Spinal cord (tissue), 10 donors: Measurements from ENCODE around the gene GRAP. TPM values are rescaled to one million over a fixed set of nuclear protein-coding genes. Genes with fewer than 3 reads are reported as not detected.

Experiments
- DNase-seq, 6 donors: peaks; one replicate each; pipeline versions ENCODE4 v3.0.0 to v3.0.0-alpha.2; 2013 to 2015; ENCODE audit warnings: low spot score in 6 of 6, low read depth in 4 of 6
- H3K27ac ChIP-seq: one replicate; pipeline ENCODE4 v1.5.1; 2013; ENCODE audit warnings: low read depth, low read length, control low read depth
- H3K27me3 ChIP-seq: one replicate; pipeline ENCODE4 v1.6.1; 2013; ENCODE audit warnings: low read length; ENCODE audit not compliant: control insufficient read depth, insufficient read depth
- H3K36me3 ChIP-seq: one replicate; pipeline ENCODE4 v1.6.1; 2013; ENCODE audit warnings: low read length; ENCODE audit not compliant: control insufficient read depth, insufficient read depth
- H3K4me1 ChIP-seq: one replicate; pipeline ENCODE4 v1.6.1; 2013; ENCODE audit warnings: low read length; ENCODE audit not compliant: control insufficient read depth, insufficient read depth
- H3K4me3 ChIP-seq: one replicate; pipeline ENCODE4 v1.5.1; 2013; ENCODE audit warnings: low read depth, low read length, control low read depth
- H3K9me3 ChIP-seq: one replicate; pipeline ENCODE4 v1.6.1; 2013; ENCODE audit warnings: low read length; ENCODE audit not compliant: control insufficient read depth, insufficient read depth
- WGBS: methylation state at CpG from one replicate; pipeline ENCODE4 v1.1.5; 2013; ENCODE audit warnings: missing lambda C conversion rate; ENCODE audit not compliant: insufficient coverage; 5-methylcytosine and 5-hydroxymethylcytosine counted together
- polyA plus RNA-seq, 2 donors: library from polyadenylated mRNA; unstranded; fragments of 120-200 nt; gene quantifications; one replicate each; pipeline ENCODE4 v1.2.1, GENCODE V29; 2013; ENCODE audit not compliant: insufficient read length in 2 of 2
- small RNA-seq: library from RNA; depleted of rRNA; stranded (forward); fragments of <200 nt; gene quantifications from one replicate; pipeline ENCODE3, GENCODE V24; 2014; ENCODE audit warnings: low replicate concordance
- total RNA-seq, 2 donors: library from RNA; depleted of rRNA in 1 of 2; stranded (reverse); fragments of 120-200 nt in 1 of 2; fragments of >200 nt in 1 of 2; gene quantifications; one replicate each; pipeline versions ENCODE4 v1.2.3 to v1.2.4, GENCODE V29; 2013 to 2014
- donor health status: healthy.

GRAP gene
- total and polyA plus RNA-seq, 4 donors = 3.7 to 6.5 (median 5.3) TPM

- DNase-seq = no peak
- peaks cover 18% of the 10 kb centered on the region for H3K36me3 ChIP-seq
- 86% methylated on average over 19 of the region's 19 CpGs for whole genome bisulfite sequencing
- no peak overlapping the region for H3K27ac ChIP-seq
- no peak overlapping the region for H3K4me3 ChIP-seq
- H3K27me3 ChIP-seq = no peaks in the 10 kb centered on the region
- no peaks in the 10 kb centered on the region for H3K9me3 ChIP-seq
- H3K4me1 ChIP-seq = no peaks in the 10 kb centered on the region
These were observed 69.1 kb downstream of the GRAP start for GRCh38 chr17:18977646-18978045.

DNA sequence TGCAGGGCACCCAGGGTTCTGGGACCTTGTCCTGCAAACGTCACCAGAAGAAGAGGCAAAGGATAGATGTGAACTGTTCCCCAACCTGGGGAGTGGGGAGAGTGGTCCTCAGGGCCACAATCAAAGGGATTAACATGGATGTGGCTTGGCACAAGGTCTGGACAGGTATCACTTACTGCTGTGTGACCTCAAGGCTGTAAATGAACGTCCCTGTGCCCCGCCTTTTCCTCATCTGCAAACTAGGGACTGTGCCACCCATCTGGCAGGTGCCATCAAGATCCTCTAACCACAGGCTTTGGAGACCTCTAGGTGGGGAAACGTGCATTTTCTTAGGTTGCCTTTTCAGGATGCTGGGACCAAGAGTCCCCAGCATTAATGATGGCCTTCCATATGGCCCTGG lies 69.7 kb downstream of the GRAP start:
- Histone ChIP-seq H3K27ac (no peak overlapping the region), H3K4me1 (no peaks in the 10 kb centered on the region), H3K9me3 (no peaks in the 10 kb centered on the region), H3K4me3 (no peak overlapping the region), H3K27me3 (no peaks in the 10 kb centered on the region), H3K36me3 (peaks cover 16% of the 10 kb centered on the region)
- DNase-seq = no peak
- WGBS = 90% methylated on average over 4 of the region's 4 CpGs

- DNase-seq = no peak
- H3K36me3 ChIP-seq = peaks cover 21% of the 10 kb centered on the region
- no peaks in the 10 kb centered on the region for H3K27me3 ChIP-seq
- H3K9me3 ChIP-seq = no peaks in the 10 kb centered on the region
- 71% methylated on average over 3 of the region's 4 CpGs for WGBS
- H3K27ac ChIP-seq = no peak overlapping the region
- H3K4me1 ChIP-seq = no peaks in the 10 kb centered on the region
- H3K4me3 ChIP-seq = no peak overlapping the region
These were observed 70.6 kb downstream of the GRAP start for GRCh38 chr17:18976201-18976600.

DNA sequence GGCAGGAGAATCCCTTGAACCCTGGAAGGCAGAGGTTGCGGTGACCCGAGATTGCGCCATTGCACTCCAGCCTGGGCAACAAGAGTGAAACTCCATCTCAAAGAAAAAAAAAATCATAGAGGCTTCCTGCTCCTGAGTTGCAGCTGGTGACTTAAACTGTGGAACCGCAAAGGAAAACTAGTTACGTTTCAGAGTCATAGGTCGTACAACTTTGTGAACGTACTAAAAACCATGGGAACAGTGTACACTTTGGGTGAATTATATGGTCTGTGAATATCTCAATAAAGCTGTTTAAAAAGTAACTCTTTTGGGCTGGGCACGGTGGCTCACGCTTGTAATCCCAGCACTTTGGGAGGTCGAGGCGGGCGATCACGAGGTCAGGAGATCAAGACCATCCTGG lies 71.2 kb downstream of the GRAP start:
- Histone ChIP-seq H3K36me3 (peaks cover 24% of the 10 kb centered on the region), H3K27ac (no peak overlapping the region), H3K4me3 (no peak overlapping the region), H3K9me3 (no peaks in the 10 kb centered on the region), H3K27me3 (no peaks in the 10 kb centered on the region), H3K4me1 (no peaks in the 10 kb centered on the region)
- 93% methylated on average over 13 of the region's 13 CpGs for WGBS
- DNase-seq = no peak

DNA sequence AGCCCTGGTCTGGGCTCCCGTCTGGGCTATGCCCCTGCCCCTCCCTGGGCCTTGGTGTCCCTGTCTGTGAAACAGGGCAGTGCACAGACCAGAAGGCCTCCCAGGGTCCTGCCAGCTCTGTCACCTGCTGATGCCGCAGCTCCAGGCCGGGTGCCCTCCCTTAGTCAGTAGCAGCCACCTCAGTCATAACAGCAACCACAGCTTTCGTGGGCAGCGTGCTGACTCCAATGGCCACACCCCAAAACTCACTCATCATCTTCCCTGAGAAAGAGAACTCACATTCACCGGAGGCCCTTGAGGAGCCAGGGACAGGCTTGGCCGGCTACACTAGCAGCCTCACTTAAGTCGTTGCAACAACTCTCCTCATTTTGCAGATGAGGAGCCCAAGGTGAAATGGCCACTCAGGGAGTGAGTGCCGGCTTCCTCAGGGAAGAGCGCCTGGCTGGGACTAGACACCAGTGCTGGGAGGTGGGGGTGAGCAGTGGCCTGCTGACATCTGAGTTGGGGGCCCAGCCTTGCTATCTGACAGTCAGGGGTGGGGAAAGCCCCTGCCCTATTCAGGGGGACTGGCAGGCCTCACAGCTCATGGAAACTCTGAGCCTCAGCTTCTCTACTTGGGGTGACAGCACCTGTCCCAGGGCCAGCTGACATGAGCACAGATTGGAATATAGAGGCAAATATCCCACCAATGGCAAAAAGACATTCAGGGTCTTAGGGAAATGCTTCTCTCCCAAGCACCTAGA lies 72.2 kb downstream of the GRAP start:
- DNase-seq = no peak
- Histone ChIP-seq H3K4me3 (no peak overlapping the region), H3K4me1 (peaks cover under 1% of the 10 kb centered on the region), H3K9me3 (no peaks in the 10 kb centered on the region), H3K36me3 (peaks cover 24% of the 10 kb centered on the region), H3K27me3 (no peaks in the 10 kb centered on the region), H3K27ac (no peak overlapping the region)
- 96% methylated on average over 9 of the region's 10 CpGs for WGBS

GRCh38 chr17:18971801-18972200 lies 75.0 kb downstream of the GRAP start:
- H3K4me3 ChIP-seq = no peak overlapping the region
- DNase-seq = no peak
- peaks cover 22% of the 10 kb centered on the region for H3K4me1 ChIP-seq
- H3K36me3 ChIP-seq = peaks cover 16% of the 10 kb centered on the region
- H3K27ac ChIP-seq = no peak overlapping the region
- H3K27me3 ChIP-seq = no peaks in the 10 kb centered on the region
- no peaks in the 10 kb centered on the region for H3K9me3 ChIP-seq
- 97% methylated on average over 5 of the region's 7 CpGs for WGBS

Small RNAs within 50 kb of the gene (small RNA-seq; reads per million reads assigned to genes)
- not detected for gene AC090286.3

Other genes with a start within 250 kb of the GRAP start
- gene PRPSAP2, start 188.8 kb downstream of the GRAP start, total RNA-seq = 10 to 100 TPM; 62.2 to 96.1 TPM
- 10 to 100 TPM; 73.7 to 77.0 TPM for gene PRPSAP2, start 188.8 kb downstream of the GRAP start, polyA plus RNA-seq
- gene SLC5A10, start 94.8 kb downstream of the GRAP start, total RNA-seq = not detected
- gene SLC5A10, start 94.8 kb downstream of the GRAP start, polyA plus RNA-seq = under 1 TPM; 0.13 to 0.51 TPM
- gene FAM83G, start 42.2 kb downstream of the GRAP start, total RNA-seq = 1 to 10 TPM; 1.2 TPM
- 1 to 10 TPM; 2.0 to 2.1 TPM for gene FAM83G, start 42.2 kb downstream of the GRAP start, polyA plus RNA-seq
- 1 to 10 TPM; 1.6 to 2.1 TPM for gene GRAPL, start 80.6 kb upstream of the GRAP start, total RNA-seq
- 1 to 10 TPM; 1.6 to 3.8 TPM for gene GRAPL, start 80.6 kb upstream of the GRAP start, polyA plus RNA-seq
- gene EPN2, start 190.4 kb upstream of the GRAP start, total RNA-seq = 10 to 100 TPM; 46.6 to 55.6 TPM
- 100 to 1,000 TPM; 112 to 114 TPM for gene EPN2, start 190.4 kb upstream of the GRAP start, polyA plus RNA-seq